GM19395 (cell line): ENCODE measurements around the gene NGDN.

ENCODE experiments used
- ATAC-seq: cut with Tn5 transposase; IDR thresholded peaks from one replicate; pipeline ENCODE4 v1.9.1; 2021; ENCODE audit warnings: mild to moderate bottlenecking, moderate library complexity; ENCODE audit not compliant: unreplicated experiment

NGDN gene

DNA sequence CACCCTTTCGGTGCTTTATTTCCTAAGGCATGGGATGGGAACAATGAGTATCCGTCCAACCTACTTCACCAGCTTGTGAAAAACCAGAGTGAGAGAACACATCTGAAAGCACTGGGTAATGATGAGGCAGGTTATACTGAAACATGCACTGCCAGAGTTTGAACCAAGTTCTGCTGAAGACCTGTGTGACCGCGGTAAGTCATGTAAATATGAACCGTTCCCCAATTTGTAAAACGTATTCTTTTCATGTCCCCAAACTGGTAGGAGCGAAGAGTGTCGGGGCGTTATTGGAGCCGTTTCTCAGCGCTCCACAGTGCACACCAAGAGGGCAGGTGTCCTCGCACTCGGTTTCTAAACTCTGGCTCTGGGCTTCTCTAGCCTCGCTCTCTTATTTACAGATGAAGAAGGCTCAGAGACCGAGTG, 788 bp upstream of the NGDN start:
- ATAC-seq = peak; percentile 1

DNA sequence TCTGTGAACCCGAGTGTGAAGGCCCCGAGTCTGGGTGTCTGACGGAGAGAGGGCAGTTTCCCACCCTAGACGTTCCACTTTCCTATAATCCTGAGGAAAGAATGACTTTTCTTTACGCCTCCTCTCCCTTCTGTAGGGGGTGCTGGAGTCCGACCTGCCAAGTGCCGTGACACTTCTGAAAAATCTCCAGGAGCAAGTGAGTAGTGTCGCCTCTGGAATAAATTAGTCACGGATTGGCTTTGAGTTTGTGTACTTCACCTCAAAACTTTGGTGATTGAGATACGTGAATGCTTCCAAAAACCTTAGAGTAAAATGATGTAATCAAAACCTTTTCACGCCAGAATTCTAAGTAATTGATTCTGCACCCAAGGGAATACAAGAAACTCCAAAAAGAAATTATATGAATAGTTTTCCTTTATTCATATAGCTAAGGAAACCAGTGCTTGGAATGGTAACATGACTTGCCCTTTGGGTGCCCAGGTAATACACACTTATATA, 452 bp downstream of the NGDN start:
- peak; percentile 18 for ATAC-seq

DNA sequence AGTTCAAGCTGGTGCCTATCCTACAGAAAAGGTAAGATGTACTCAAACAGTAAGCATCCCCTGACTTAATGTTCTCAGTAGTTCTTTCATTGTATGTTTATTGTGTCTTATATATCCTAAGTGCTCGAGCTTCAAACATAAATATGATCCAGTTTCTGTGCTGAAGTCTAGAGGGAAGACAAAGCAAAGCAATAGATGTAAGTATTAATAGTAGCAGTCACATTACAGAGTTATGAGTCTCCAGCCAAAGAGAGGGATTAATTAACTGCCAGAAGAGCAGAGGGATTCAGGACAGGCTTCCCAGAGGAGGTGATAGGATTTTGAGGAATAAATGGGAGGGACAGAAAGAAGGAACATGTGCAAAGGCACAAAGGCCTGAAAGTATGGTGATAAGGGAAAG, 1.4 kb downstream of the NGDN start:
- ATAC-seq = no peak

DNA sequence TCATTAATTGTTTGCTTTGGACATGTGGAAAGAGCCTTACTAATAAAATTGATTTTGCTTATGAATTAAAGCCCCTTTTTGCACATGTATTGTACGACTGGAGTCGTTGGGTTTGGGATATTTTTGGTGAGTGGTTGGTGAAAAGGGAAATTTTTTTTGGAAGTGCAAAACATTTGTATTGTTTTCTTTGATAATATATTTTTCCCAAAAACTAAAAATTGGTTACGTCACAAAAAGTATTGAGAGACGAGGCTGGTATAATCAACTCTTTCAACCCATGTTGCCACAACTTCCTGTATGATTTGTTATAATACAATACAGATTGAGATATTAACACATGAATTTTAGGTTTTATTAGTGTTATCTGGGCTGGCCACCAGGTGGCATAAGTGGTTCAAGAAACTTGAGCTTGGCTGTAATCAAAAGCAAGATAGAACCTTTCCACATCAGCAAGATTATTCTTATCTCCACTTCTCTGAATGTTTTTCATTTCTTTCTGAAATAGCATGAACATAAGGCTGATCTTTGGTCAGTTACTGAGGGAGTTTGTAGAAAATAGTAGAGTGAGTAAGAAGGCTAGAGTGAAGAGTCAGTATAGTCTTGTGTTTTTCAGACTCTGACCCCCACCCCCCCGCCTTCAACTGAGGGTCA, 8.7 kb downstream of the NGDN start:
- ATAC-seq = no peak

DNA sequence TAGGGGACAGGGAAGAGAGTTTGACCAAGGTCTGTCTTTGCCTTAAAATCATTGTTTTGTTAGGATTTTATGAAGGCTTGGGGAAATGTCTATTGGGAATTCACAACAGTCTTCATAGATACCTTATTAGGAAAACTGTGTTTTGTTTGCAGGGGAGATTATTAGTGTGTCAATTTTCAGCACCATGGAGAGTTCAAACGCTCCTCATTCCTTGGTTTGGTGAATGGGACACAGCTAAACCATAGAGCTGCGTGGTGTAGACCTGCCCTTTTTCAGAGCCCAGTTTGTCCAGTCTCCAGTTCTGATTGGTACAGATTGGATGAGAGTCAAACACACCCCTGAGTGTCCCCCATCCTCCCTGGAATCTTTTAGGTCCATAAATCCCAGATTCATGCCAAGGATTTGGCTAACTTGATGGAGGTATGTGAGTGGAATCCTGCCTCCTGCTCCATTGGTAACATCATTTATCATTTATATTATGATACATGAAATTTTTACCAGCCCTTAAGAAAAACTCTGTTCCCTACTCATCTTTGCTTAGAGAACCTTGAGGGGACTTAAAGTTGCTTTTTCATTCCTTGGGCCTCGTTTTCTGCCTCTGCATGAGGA, 12.0 kb downstream of the NGDN start:
- no peak for ATAC-seq

DNA sequence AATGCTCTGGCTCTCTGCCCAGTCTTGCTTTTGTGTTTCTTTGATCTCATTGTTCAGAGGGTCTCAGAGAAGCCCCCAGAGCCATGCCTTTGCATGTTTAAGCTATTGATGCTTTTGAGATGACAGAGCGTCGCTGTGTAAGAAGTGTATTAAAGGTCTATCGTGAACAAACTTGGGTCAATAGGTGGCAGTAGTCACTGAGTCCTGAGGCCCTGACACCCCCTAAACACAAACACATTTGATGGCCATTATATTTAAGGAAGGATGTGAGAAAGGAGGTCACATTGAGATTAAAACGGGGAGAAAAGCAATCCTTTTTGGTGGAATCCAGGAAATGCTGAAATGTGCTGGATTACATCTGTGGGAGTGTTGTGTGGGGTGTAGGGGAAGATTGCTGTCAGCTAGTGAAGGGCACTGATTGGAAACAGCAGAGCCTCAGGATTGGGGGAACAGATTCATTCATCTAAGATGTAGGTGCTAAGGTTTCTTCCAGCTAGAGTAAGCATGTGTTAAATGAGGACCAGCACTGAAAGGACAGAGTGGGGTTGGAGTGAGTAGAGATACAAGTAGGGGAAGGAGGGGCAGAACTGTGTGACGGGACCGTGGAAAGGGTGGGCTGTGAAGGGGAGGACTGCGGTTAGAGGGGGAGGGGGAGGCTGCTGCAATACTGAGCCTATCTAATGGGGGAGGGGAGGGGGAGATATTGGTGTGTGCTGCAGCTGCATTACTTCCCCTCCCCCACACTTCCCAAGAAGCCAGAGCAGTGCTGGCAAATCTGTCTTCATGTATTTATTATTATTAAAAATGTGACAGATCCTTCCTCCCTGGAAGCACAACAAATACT, 12.7 kb downstream of the NGDN start:
- no peak for ATAC-seq

DNA sequence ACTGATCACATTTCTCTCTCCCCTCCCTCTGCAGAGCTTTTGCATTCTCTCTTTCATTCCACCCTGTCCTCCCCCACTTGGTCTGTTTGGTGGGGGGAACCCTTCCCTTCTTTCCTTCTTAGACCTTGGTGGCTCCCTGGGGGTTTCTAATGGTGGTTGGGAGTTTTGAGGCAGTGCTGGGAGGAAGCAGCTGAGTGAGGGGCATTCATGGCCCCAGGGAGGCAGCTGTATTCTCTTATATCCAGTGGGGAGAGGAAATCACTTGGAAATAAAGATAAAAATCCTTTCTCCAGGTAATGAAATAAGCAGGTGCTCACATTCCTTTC, 13.3 kb downstream of the NGDN start:
- ATAC-seq = no peak

DNA sequence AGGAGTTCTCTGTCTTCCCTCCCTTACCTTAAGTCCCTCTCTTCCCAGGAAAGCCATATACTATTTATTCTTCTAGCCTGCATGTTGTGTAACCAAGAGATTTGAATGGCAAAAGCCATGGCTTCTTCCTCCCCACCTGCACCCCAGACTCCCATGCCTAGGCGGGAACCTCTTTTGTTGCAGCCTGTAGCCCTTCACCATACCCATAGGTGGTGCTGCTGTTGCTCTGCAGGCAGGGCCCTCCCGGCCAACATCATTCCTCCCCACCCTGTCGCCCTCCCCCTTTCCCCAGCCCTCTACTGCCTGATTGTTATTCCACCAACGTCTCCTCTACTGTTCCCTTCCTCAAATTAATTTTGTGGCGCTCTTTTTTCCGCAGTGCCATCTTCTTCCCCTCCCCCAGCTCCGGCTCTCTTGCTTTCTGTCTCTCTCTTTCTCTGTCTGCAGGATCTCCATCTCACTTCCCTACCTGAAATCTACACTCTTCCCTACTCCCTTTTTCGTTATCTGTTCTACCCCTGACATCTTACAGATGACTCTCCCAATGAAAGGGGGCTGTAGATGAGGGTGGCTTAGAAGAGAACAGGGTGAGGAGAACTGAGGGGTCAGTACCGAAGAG, 13.8 kb downstream of the NGDN start:
- ATAC-seq = no peak

DNA sequence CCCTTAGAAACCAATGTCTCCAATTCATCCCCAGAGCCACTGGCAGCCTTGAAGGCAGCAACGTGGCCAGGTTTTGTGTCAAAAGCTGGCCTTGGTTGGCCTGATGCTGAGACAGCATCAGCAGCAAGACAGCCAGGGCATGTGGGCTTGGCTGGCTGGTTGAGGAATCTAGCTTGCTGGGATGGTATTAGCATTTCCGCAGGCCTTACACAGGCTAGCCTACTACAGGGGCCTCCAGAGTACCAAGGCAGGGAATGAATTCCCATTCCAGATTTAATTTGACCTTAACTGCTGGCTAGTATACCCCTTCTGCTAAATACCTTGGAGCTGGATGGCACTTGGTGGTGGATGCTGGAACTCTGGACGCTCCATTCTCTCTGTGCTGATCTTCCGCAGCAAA, 15.8 kb downstream of the NGDN start:
- ATAC-seq = no peak

DNA sequence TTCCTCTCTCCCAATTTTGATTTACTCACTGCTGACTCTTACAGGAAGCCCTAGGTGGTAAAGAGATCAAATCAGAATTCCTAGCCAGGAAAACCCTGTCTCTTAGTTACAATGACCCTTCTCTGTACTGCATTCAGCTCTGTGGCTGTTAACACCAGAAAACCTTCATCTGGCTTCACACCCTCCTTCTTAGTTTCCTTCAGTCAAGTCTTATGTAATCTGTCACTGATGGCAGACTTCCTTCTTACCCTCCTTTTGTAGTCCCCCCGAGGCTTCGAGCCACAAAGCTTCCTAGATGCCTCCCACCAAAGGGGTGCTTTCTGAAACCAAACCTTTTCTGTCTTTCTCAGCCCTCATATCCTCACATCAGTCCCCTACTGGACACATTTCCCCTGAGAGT, 16.5 kb downstream of the NGDN start:
- no peak for ATAC-seq

DNA sequence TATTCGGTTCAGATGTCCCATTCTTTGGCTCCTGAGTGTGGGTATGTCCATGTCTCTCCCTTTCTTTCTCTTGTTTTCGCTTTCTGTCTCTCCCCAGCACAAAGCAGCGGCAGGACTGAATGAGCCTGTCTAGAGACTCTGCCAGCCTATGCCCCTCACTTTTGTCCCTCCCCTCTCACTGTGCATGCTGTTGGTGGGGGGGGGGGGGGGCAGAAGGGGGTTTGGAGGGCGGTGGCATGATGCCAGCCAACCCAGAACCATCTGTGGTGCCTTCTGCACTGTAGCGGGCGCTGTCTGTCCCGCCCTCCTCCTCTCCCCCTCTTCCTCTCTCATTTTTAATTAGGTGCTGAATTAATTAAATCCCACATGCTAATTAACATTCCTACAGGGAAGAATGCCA, 17.7 kb downstream of the NGDN start:
- no peak for ATAC-seq

DNA sequence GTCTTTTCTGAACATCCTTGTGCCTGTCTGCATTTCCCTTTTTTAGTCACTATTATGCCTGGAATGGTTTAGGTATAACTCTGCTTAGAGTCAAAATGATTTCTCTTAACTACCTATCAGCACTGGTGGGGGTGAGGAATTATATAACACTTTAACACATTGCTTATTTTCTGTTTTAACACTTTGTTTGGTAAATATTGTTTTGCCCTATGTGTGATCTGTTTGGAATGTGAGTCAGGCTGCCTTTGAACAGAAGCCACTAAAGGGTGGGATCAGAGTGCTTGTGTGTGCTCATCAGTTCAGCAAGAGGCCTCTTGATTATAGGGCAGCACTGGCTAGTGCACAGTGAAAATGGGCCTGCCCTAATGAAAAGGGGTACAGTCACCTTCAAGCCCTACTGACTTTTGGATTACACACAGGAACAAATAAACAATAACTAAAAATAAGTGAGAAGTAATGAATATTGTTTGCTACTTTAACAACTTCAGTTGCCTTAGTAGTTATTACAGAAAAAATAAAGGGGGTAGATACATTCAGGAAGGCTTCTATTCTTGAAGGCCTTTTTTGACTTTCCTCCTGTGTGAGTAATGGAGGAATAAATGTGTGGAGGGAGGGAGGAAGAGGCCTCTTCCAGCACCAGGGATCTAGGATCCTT, 23.2 kb downstream of the NGDN start:
- no peak for ATAC-seq

DNA sequence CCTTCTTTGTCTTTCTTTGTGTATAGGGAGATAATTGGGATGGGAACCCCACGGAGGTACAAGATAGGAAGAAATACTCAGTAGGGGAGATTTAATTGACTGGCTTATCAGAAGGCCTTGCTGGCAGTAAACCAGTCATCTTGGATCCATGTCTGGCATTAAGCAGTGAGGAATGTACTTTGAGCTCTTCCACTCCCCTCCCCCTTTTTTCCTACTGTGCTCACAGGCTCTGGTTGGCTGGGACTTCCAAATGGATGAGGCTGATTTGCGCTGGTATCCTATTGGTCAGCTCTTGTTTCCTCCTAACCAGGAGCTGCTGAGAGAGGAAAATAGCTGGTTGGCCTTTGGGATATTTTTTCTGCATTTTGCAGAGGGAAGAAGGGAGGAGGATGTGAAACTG, 24.7 kb downstream of the NGDN start:
- ATAC-seq = no peak

DNA sequence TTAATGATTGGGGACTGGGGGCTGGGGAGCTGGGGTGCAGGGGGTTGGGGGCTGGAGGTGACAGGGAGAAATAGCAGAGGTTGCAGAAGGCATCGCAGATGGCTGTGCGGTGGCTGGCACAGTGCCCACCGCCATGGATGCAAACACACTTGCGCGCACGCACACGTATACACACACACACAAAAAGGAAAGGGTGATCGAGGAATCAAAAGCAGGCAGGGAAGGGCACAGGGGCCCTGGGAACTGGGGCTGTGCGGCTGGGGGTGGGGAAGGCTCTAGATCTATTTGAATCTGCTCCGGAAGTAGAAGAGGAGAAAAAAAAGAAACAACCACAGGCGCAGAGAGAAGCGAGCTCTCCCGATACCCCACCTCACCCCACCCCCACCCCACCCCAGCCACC, 42.7 kb downstream of the NGDN start:
- ATAC-seq = no peak

DNA sequence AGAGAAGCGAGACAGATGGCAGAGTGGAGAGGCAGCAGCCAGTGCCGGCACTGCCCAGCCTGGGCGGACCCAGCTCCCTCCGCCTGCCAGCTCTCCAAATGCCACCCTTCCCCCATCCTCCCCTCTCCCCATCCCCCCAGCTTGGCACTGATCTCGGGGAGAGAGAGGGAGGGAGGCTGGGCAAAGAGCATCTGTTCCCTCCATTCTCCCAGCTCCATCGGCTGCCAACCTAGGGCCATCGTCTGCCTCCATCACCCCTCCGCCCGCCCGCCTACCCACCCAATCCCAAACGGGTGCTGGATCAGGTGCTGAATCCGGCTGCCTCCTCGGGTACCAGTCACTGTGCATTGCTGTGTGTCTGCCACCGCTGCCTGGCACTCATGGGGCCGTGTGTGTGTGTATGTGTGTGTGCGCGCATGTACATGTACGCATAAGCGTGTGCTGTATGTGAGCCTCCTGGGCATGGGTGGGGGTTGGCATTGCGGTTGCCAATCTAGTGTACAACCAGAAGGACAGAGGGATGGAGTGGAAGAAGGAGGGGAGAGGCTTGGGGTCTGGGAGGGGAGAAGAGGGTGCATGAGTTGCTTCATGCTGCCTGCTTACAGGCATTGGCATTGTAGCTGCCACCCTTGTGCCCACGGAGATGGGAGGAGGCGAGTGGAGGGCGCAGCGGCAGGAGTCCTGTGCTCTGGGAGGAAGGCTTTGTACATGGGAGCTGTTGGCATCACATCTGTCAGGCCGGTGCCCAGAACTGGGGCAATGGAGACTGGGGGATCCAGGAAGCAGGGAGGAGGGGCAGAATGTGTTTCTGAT, 43.7 kb downstream of the NGDN start:
- no peak for ATAC-seq

DNA sequence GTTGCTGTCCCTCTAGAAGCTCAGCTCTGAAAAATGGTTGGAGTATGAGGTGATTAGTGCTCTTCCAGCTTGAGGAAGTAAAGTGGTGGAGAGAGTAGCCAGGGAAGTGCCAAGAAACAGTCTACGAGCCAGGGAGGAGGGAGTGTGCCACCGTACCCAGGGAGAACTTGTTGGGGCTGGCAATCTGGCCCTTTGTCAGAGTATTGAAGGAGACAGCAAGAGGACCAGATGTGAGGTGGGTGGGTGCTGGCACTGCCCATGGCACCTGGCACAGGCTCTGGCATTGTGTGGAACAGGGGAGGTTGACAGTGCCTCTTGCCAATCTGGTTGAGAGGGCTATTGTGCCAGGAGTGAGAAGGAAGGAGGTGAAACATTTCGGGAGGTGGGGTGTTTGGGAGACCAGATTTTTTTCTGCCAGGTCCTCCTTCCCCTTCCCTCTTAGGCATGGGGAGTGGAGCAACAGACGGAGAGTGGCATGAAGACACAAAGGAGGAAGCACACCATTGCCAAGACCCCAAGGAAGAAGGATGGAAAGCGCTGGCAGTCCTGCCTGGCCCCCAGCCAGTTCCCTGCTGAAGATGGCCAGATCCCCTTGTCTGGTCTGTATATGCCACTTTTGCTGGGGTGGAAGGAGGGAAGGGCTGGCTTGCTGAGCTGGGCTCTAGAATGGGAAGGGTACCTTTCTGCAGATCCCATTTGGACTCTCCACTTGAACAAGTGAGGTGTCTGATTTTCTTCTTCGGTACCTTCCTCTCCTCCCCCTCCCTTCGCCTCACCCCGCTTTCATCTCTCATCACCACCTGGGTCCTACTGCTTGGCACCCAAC, 44.5 kb downstream of the NGDN start:
- no peak for ATAC-seq

DNA sequence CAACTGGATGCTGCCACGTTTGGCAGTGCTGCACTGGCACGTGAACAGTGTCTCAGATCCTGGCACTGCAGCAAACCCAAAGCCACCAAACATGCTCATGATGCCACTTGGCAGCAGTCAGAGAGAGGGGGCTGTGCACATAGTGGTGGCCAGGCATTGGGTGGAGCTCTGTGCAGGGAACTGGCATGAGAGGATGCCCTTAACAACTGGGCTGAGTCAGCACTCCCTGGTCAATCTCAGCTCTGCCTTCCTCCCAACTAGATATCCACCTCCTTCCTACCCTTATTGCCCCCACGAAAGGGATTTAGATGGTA, 45.1 kb downstream of the NGDN start:
- ATAC-seq = no peak

DNA sequence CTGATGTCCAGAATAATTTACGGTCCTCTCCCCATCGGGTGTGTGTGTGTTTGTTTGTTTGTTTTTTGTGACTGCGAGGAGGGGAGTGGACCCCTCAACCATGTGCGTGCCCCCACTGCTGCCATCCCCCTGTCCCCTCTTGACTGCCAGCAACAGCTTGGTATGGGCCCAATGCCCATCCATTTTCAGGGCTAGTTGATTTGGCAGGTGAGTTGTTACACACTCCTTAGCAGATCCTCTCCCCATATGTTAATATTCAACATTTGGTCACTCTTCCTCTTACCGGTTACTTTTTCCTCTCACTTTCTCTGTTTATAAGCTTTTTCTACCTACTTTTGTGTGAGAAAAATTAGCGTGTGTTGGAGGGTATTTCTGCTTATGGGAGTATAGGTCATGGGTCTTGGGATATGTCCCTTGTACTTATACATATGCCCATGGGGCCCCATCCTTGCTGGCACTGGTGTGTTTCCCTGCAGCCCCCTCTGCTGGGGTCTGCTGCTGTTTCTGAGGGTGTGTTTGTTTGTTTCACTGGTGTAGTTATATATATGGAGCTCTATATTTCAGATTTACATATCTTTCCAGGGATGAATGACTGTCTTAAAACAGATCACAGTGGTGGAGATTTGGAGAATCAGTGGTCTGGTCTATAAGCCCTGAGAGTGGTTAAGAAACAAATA, 48.3 kb downstream of the NGDN start:
- no peak for ATAC-seq

DNA sequence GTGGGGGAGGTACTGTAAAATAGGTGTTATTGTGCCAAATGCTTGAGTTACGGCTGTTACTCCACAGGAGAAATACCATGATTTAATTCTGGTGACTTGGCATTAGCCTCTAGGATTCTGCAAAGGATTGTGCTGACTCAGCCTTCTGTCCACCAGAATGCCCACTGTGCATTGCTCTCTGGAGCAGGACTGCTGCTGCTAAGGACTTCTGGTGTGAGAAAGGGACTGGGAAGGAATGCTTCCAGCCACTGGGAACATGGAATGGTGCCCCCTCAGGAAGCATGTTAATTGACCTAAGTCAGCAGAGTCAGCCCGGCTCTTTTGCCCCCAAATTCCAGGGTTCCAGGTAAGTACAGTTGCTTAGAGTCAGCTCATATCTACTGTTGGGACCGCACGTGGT, 49.2 kb downstream of the NGDN start:
- no peak for ATAC-seq
